ENCODE measurements around the gene ZNF575.

ZNF575 gene

DNA sequence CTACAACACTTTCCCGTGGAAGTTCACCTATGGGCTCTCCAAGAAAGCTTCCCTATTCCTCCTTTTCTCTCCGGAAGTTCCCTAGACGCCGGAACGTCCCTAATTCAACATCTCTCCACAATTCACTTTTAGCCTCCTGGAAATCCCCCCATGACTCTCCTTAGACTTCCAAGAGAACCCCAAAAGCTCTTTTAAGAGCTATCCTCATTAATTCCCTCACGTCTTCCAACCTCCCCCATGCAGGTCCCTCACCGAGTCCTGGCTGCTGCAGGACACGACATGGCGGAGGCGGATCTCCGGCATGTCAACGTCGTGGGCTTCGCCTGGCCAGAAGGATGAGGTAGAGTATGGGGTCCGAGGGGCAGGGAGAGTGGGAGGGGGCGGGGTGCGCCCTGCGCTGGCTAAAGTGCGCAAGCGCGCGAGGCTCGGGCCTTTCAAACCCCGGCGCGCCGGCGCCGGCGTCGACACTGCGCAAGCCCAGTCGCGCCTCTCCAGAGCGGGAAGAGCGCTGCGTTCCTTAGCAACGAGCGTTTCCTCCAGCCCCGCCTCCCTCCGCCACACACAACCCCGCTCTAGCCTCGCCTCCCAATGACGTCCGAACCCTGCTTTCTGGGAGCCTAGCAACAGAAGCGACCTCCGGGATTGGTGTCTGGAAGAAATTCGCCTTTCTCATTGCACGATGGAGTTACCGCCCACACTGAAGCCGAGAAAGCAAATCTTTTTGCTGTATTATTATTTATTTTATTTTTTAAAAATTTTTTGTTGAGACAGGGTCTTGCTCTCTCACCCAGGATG is 42.4 kb downstream of the ZNF575 start, which contains the start of the genes PINLYP and XRCC1:
TSS of gene PINLYP (plus strand) at position 646 of the 795 bp plus-strand sequence. CDS start 1,391 bp downstream, outside the sequence.
TSS of gene XRCC1 (minus strand) at position 372 of the 795 bp plus-strand sequence. CDS start at position 303, 69 bp downstream.
- peak; percentile 99 for DNase-seq

DNA sequence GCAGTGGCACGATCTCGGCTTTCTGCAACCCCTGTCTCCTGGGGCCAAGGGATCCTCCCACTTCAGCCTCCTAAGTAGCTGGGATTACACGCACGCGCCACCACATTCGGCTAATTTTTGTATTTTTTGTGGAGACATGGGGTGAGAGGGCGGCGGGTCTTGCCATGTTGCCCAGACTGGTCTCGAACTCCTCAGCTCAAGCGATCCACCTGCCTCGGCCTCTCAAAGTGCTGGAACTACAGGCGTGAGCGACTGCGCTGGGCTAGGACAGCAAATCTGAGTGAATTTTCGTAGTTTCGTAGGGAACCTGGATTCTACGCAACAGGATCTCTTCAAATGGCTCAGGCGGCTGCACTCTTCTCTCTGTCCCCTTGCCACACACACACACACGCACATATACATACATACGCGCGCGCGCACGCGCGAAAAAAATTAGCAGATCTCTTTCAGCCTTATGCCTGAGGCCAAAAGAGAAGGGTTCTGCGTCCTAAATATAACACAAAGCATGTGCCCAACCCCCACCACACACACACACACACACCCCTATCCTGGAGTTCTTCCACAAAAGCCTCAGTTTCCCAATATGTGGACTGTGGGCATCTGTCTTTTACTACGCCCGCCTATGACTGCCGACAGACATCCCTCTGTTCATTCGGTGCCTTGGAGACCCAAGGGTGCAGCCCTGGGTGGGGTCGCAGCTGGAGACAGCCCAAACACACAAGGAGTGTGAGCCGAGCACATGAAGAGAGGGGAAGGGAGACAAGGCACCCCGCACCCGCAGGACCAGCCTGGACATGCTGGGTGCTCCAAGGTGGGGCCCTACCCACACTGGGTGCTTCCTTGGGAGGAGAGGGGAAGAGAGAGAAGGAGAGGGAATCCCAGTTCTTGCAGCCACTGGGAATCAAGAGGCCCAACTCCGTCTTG is 43.2 kb downstream of the ZNF575 start:
- no peak for DNase-seq

DNA sequence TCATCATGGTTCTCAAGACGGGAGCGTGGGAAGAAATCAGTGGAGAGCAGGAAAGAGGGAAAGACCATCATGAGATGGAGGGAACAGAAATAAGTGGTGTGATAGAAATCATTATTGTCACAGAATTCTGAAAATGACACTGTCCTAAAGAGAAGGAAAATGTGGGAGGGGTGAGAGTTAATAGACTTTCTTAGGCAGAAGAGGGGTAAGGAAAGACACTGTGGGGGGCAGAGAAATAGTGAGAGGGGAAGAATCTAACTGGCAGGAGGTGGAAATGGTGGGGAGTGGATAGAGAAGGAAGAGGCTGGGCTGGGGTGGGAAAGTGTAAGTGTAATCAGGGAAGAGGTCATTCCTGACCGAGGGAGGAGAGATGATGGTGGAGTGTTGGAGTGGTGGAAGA is 45.8 kb downstream of the ZNF575 start:
- DNase-seq, result no peak

DNA sequence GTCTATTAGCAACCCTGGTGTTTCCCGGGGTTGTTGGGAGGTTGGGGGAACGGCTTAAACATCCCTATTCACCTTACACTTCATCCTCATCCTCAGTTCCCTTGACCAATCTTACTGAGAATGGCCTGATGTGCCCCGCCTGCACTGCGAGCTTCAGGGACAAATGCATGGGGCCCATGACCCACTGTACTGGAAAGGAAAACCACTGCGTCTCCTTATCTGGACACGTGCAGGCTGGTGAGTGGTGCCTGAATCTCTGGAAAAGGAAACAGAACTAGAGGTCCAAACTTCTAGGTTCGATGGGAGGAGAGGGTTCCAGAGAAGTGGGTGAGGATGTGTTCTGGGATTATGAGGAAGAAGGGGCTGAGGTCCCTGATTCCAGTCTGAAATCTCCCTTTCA is 48.5 kb downstream of the ZNF575 start:
- DNase-seq, result no peak

DNA sequence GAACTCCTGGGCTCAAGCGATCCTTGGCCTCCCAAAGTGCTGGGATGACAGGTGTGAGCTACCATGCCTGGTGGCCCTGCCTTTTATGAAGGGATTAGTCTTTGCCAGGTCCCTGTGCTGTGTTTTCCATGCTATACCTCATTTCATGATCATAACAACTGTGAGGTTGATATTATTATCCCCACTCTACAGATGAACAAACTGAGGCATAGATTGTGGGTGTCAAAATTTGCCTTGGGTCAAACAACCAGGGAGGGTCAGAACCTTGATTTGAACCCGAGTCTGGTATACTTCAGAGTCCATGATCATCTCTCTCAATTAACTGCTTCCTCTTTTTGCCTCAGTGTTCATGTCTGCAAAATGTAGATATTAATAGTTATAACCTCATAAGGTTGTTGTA is 49.5 kb downstream of the ZNF575 start:
- DNase-seq, result no peak

DNA sequence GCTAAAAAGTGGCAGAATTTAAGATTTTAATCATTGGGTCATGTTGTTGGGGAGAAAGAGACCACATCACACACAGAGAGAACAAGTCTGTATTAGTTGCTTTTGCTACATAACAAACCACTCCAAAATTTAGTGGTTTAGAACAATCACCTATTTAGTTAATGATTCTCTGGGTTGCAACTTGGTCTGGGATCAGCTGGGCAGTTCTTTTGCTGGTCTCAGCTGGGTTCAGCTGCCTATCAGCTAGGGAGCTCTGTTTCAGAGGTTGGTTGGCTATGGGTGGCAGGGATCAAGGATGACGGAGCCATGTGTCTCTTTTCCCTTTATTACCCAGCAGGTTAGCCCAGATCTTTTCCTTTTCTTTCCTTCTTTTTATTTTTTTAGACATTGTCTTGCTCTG is 51.5 kb downstream of the ZNF575 start:
- no peak for DNase-seq

All from fibroblast of skin of back (primary cell).